KMS-11 (cell line): ENCODE measurements around the gene POTEF.
"Not testable (repeated sequence)": the region's sequence is repeated elsewhere in the genome, so short reads cannot be mapped to it uniquely, and the experiment has no call there.

Experiments used
- H2AFZ ChIP-seq: fragments of 200-600 bp; sonication (generic); 2 replicates; pipeline ENCODE4 v1.6.1; 2016; ENCODE audit warnings: antibody characterized with exemption, mixed run types, low read depth
- H3K27ac ChIP-seq: fragments of 200-600 bp; sonication (generic); 2 replicates; pipeline ENCODE4 v1.6.1; 2016; ENCODE audit warnings: mild to moderate bottlenecking, mixed run types
- H3K27me3 ChIP-seq: fragments of 200-600 bp; sonication (generic); 2 replicates; pipeline ENCODE4 v1.6.1; 2017; ENCODE audit warnings: mild to moderate bottlenecking, low read depth, mixed run types, moderate library complexity; ENCODE audit not compliant: insufficient read depth
- H3K36me3 ChIP-seq: fragments of 200-600 bp; sonication (generic); 2 replicates; pipeline ENCODE4 v1.6.1; 2017; ENCODE audit warnings: mild to moderate bottlenecking, mixed run types; ENCODE audit not compliant: insufficient read depth
- H3K4me1 ChIP-seq: fragments of 200-600 bp; sonication (generic); 2 replicates; pipeline ENCODE4 v1.6.1; 2016; ENCODE audit warnings: mild to moderate bottlenecking, low read depth, mixed run types; ENCODE audit not compliant: poor library complexity, severe bottlenecking
- H3K4me2 ChIP-seq: fragments of 200-600 bp; sonication (generic); 2 replicates; pipeline ENCODE4 v1.7.0; 2016; ENCODE audit warnings: mild to moderate bottlenecking, mixed run types
- H3K4me3 ChIP-seq: fragments of 200-600 bp; sonication (generic); IDR thresholded peaks from 2 replicates; pipeline ENCODE4 v1.6.1; 2017; ENCODE audit warnings: low read depth, low read length, mixed read lengths; ENCODE audit not compliant: insufficient read depth
- H3K79me2 ChIP-seq: fragments of 200-600 bp; sonication (generic); 2 replicates; pipeline ENCODE4 v1.6.1; 2016; ENCODE audit warnings: low read depth, mixed run types; ENCODE audit not compliant: insufficient read depth
- H3K9ac ChIP-seq: fragments of 200-600 bp; sonication (generic); 2 replicates; pipeline ENCODE4 v1.6.1; 2016; ENCODE audit warnings: mild to moderate bottlenecking, mixed run types
- H4K20me1 ChIP-seq: fragments of 200-600 bp; sonication (generic); 2 replicates; pipeline ENCODE4 v1.6.1; 2016; ENCODE audit warnings: mild to moderate bottlenecking, mixed run types; ENCODE audit not compliant: insufficient read depth
- CTCF ChIP-seq: fragments of 200-600 bp; sonication (generic); conservative IDR thresholded peaks from 2 replicates; pipeline ENCODE4 v1.6.1; 2017; ENCODE audit warnings: low read depth, mild to moderate bottlenecking, antibody characterized with exemption, low read length, moderate library complexity, mixed read lengths

POTEF gene

GRCh38 chr2:130135692-130136541 is 6.9 kb upstream of the POTEF start:
- no peaks in the 10 kb centered on the region for H3K36me3 ChIP-seq
- H3K27me3 ChIP-seq: no peaks in the 10 kb centered on the region
- no peak overlapping the region for H3K27ac ChIP-seq
- TF ChIP-seq CTCF: no peak
- H4K20me1 ChIP-seq: no peaks in the 10 kb centered on the region
- H3K4me2 ChIP-seq: no peak overlapping the region
- no peaks in the 10 kb centered on the region for H3K4me1 ChIP-seq
- H3K9ac ChIP-seq: no peak overlapping the region
- H2AFZ ChIP-seq: no peak overlapping the region
- no peak overlapping the region for H3K4me3 ChIP-seq
- no peaks in the 10 kb centered on the region for H3K79me2 ChIP-seq

GRCh38 chr2:130128464-130128863 is 558 bp downstream of the POTEF start:
- H3K9ac ChIP-seq, H3K4me3 ChIP-seq, H3K4me1 ChIP-seq: not testable (repeated sequence)

DNA sequence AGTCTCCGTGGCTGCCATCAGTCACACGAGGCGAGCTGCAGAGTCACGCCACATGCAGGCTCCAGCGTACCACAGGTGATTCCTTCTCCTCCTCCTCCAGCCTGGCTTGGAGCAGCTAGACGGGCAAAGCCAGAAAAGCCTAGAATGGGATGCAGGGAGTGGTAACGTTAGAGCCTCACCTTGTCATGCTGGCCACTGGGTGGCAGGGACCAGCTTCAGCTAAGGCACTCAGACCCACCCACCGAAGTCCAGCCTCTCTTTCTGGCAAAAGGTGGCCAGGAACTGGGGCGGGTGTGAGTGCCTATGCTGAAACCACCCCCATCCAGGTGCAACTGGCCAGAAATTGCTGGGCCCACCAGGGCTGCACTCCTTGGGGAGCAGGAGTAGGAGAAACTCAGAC is 1.3 kb downstream of the POTEF start:
- H3K27me3 ChIP-seq, H3K9ac ChIP-seq, H3K4me3 ChIP-seq, H3K79me2 ChIP-seq, H3K4me2 ChIP-seq, H2AFZ ChIP-seq, H3K27ac ChIP-seq, H3K4me1 ChIP-seq, H3K36me3 ChIP-seq, H4K20me1 ChIP-seq: not testable (repeated sequence)

More at GRCh38 chr2:130128464-130128863, 558 bp downstream of the POTEF start:
- H2AFZ ChIP-seq, H3K36me3 ChIP-seq, H4K20me1 ChIP-seq, H3K79me2 ChIP-seq, H3K27me3 ChIP-seq, H3K27ac ChIP-seq, H3K4me2 ChIP-seq: not testable (repeated sequence)

- not testable (repeated sequence) for H4K20me1 ChIP-seq, H3K4me2 ChIP-seq, H2AFZ ChIP-seq, H3K9ac ChIP-seq, H3K4me1 ChIP-seq, H3K36me3 ChIP-seq, H3K4me3 ChIP-seq, H3K79me2 ChIP-seq, H3K27me3 ChIP-seq, H3K27ac ChIP-seq
Observed at GRCh38 chr2:130120924-130121323, 8.1 kb downstream of the POTEF start.

DNA sequence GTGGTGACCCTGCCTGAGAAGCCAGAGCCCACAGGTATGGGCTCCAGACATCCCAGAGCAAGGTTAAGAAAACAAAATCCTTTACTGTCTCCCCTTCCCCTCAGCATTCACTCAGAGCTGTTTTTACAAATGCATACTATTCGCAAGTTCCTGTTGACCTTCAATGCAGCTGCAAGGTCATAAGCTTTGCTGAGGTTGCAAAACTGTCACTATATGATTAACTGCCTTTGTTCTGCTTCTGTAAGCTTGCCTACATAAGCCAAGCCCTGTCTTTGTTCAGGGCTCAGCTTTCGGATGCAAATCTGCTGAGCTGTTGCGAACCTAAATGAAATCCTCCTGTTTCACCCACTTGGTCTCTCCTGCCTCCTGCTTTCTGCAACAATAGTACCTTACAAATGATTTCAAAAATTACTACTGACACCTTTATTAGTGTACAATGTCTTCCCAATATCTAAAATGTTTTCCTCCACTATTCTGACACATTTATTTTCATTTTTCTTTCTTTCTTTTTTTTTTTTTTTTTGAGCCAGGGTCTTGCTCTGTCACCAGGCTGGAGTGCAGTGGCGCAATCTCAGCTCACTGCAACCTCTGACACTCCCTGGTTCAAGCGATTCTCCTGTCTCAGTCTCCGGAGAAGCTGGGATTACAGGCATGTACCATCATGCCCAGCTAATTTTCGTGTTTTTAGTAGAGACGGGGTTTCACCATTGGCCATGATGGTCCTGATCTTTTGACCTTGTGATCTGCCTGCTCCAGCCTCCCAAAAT is 26.2 kb downstream of the POTEF start:
- H3K9ac ChIP-seq, H3K27ac ChIP-seq, H3K27me3 ChIP-seq, H3K4me1 ChIP-seq, H3K4me3 ChIP-seq, H3K79me2 ChIP-seq, H4K20me1 ChIP-seq, H3K36me3 ChIP-seq, H3K4me2 ChIP-seq, H2AFZ ChIP-seq: not testable (repeated sequence)

DNA sequence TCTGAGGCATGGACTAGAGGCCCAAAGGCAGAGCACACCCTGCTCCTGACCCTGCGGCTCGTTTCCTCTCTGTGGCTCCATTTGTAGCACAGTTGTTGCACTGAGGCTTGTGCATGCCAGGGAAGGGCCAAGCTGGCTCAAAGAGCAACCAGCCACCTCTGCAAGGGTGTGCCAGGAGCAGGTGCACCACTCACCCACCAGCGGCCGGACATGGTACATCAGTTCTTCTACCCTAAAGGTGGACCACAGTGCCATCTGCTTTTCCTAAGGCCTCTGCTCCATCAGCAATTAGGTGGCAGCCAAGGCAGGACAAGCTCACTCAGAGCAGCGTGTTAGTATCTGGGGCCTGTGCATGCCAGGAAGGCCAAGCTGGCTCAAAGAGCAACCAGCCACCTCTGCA is 66.4 kb downstream of the POTEF start:
- H3K36me3 ChIP-seq, H3K4me3 ChIP-seq, H4K20me1 ChIP-seq, H3K79me2 ChIP-seq, H2AFZ ChIP-seq, H3K27ac ChIP-seq, H3K4me2 ChIP-seq, H3K27me3 ChIP-seq, H3K4me1 ChIP-seq, H3K9ac ChIP-seq: not testable (repeated sequence)

DNA sequence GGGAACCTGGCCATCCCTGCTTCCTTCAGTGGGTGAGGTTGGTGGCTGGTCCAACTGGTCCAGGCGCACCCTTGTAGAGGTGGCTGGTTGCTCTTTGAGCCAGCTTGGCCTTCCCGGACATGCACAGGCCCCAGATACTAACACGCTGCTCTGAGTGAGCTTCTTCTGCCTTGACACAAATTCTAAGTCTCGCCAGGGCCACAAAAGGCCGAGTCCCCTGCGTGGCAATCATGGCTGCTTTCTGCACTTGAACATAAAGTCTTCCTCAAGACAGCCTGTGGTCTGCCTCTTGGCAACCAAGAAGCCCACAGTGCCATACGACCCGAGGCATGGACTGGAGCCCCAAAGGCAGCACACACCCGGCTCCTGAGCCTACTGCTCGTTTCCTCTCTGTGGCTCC is 69.0 kb downstream of the POTEF start:
- H3K79me2 ChIP-seq, H3K9ac ChIP-seq, H3K4me3 ChIP-seq, H4K20me1 ChIP-seq, H2AFZ ChIP-seq, H3K36me3 ChIP-seq, H3K4me2 ChIP-seq, H3K27ac ChIP-seq, H3K27me3 ChIP-seq, H3K4me1 ChIP-seq: not testable (repeated sequence)

- H3K27me3 ChIP-seq, H3K9ac ChIP-seq, H3K79me2 ChIP-seq, H3K4me1 ChIP-seq, H3K4me3 ChIP-seq, H4K20me1 ChIP-seq, H2AFZ ChIP-seq, H3K36me3 ChIP-seq, H3K4me2 ChIP-seq, H3K27ac ChIP-seq: not testable (repeated sequence)
Observed at GRCh38 chr2:130056336-130056735, 72.7 kb downstream of the POTEF start.

- not testable (repeated sequence) for H3K27ac ChIP-seq, H3K4me1 ChIP-seq, H3K4me3 ChIP-seq, H3K4me2 ChIP-seq, H3K36me3 ChIP-seq, H3K9ac ChIP-seq, H2AFZ ChIP-seq, H3K27me3 ChIP-seq, H3K79me2 ChIP-seq, H4K20me1 ChIP-seq
Observed at GRCh38 chr2:130053217-130053911, 75.7 kb downstream of the POTEF start.
